K562 (cell line): ENCODE results near the gene NOL4L. TPM values are rescaled to one million over a fixed set of nuclear protein-coding genes. Genes with fewer than 3 reads are reported as not detected.

Experiments
- ATF3 ChIP-seq, 2 experiments: fragments of 450-650 bp in 1 of 2; sonication (generic) in 1 of 2; formaldehyde crosslinking in 1 of 2; IDR thresholded peaks in 1 of 2; conservative IDR thresholded peaks in 1 of 2; 2 replicates each; pipeline versions ENCODE4 v1.6.1 to v1.8.1; 2016 to 2023; ENCODE audit warnings: mild to moderate bottlenecking in 2 of 2, moderate library complexity in 2 of 2, inconsistent platforms in 1 of 2, missing genetic modification reagents in 1 of 2
- FIP1L1 ChIP-seq: fragments of 200-400 bp; formaldehyde crosslinking; IDR thresholded peaks from 2 replicates; pipeline ENCODE4 v1.6.1; 2018; ENCODE audit warnings: mild to moderate bottlenecking, low read depth, low read length; ENCODE audit not compliant: poor library complexity, severe bottlenecking
- FOXA3 ChIP-seq, 2 experiments: fragments of 450-650 bp in 1 of 2; sonication (generic) in 1 of 2; formaldehyde crosslinking; IDR thresholded peaks in 1 of 2; conservative IDR thresholded peaks in 1 of 2; 2 replicates each; pipeline versions ENCODE4 v1.4.0 to v1.8.0; 2020 to 2022; ENCODE audit warnings: mild to moderate bottlenecking in 2 of 2, missing genetic modification reagents in 1 of 2
- KDM5B ChIP-seq: fragments of 200-600 bp; sonication (generic); IDR thresholded peaks from 2 replicates; pipeline ENCODE4 v1.6.1; 2012; ENCODE audit warnings: low read depth, mild to moderate bottlenecking, moderate library complexity, low read length, control low read depth, inconsistent platforms; ENCODE audit not compliant: insufficient replicate concordance
- NCOA1 ChIP-seq: fragments of 450-650 bp; IDR thresholded peaks from 2 replicates; pipeline ENCODE4 v1.6.1; 2016; ENCODE audit warnings: low read depth
- NR0B1 ChIP-seq: fragments of 450-650 bp; IDR thresholded peaks from one replicate; pipeline ENCODE4 v1.6.1; 2018; ENCODE audit warnings: mild to moderate bottlenecking, moderate library complexity; ENCODE audit not compliant: partially characterized antibody
- NR1H2 ChIP-seq: sonication (generic); formaldehyde crosslinking; IDR thresholded peaks from 2 replicates; pipeline ENCODE4 v1.4.0; 2020; ENCODE audit warnings: mild to moderate bottlenecking, missing genetic modification reagents
- NR3C1 ChIP-seq: sonication (generic); formaldehyde crosslinking; IDR thresholded peaks from 2 replicates; pipeline ENCODE4 v1.8.1; 2022; ENCODE audit warnings: missing genetic modification reagents
- PATZ1 ChIP-seq: fragments of 250-450 bp; sonication (Bioruptor Pico); IDR thresholded peaks from 2 replicates; pipeline ENCODE4 v1.5.0; 2020; ENCODE audit warnings: mild to moderate bottlenecking, borderline replicate concordance
- TCF7 ChIP-seq: sonication (generic); IDR thresholded peaks from 2 replicates; pipeline ENCODE4 v1.6.1; 2016; ENCODE audit warnings: antibody characterized with exemption, borderline replicate concordance
- U2AF1 ChIP-seq: fragments of 200-400 bp; formaldehyde crosslinking; optimal IDR thresholded peaks from 2 replicates; pipeline ENCODE3; 2017; ENCODE audit warnings: mild to moderate bottlenecking, low read depth, low read length, moderate library complexity
- USF2 ChIP-seq: sonication (generic); formaldehyde crosslinking; IDR thresholded peaks from 2 replicates; pipeline ENCODE4 v1.5.0; 2020; ENCODE audit warnings: missing genetic modification reagents
- ZFP30 ChIP-seq: fragments of 250-450 bp; sonication (Bioruptor Pico); IDR thresholded peaks from 2 replicates; pipeline ENCODE4 v1.8.0; 2022; ENCODE audit warnings: moderate library complexity, mild to moderate bottlenecking, inconsistent platforms, borderline replicate concordance
- ZMIZ1 ChIP-seq, 2 experiments: fragments of 150-350 bp in 1 of 2; IDR thresholded peaks; 2 replicates each; pipeline ENCODE4 v1.6.1; 2012 to 2016; ENCODE audit warnings: low read depth in 2 of 2, low read length in 2 of 2, mild to moderate bottlenecking in 1 of 2, moderate library complexity in 1 of 2
- ZNF232 ChIP-seq: sonication (generic); formaldehyde crosslinking; IDR thresholded peaks from 2 replicates; pipeline ENCODE4 v1.8.0; 2022; ENCODE audit warnings: mild to moderate bottlenecking, missing genetic modification reagents
- polyA plus RNA-seq, 8 experiments: library from polyadenylated mRNA; depleted of rRNA in 4 of 8; stranded (reverse) in 5 of 8; unstranded in 3 of 8; fragments of >200 nt; fragmentation: Nextera tagmentation in 2 of 8; fragmentation: Illumina TruSeq in 1 of 8; extraction: Ambion mirVana in 2 of 8; extraction: Trizol in 1 of 8; gene quantifications; 2 replicates each; pipeline versions ENCODE4 v1.2.1 to v1.2.3, GENCODE V29; 2011 to 2014; ENCODE audit warnings: inconsistent platforms in 1 of 8, missing spikeins in 1 of 8
- total RNA-seq, 7 experiments: library from RNA; depleted of rRNA in 6 of 7; stranded (reverse); fragments of >200 nt in 6 of 7; fragmentation: Illumina TruSeq in 2 of 7; extraction: Trizol in 2 of 7; gene quantifications; 2 replicates each; pipeline versions ENCODE4 v1.2.1 to v1.2.3, GENCODE V29; 2011 to 2021; ENCODE audit warnings: low replicate concordance in 1 of 7

Gene NOL4L
- total and polyA plus RNA-seq, 9 of the 15 experiments (the other 6 are each of a cell fraction or from before 2014, with no cell fraction given) = 5.1 to 36.2 (median 13.6) TPM

GRCh38 chr20:32634041-32634805, 49.1 kb upstream of the NOL4L start (continued):
- TF ChIP-seq KDM5B (peak; percentile 48), NR0B1 (no peak), ZFP30 (no peak), NR1H2 (CRISPR knock-in tag) (no peak), U2AF1 (no peak), ATF3 (IDR thresholded peaks at IDR 0.05) (peak; percentile 72; the same call in 1 of the 2 replicates), ATF3 (CRISPR knock-in tag; conservative IDR thresholded peaks at IDR 0.05) (no peak), NR3C1 (CRISPR knock-in tag) (no peak), USF2 (CRISPR knock-in tag) (no peak), FOXA3 (CRISPR knock-in tag; conservative IDR thresholded peaks at IDR 0.05 in 1 of 2, IDR thresholded peaks at IDR 0.05 in 1 of 2) (peak in 1 of 2 experiments; percentile 22; a peak in 1 of 4 replicates), NCOA1 (no peak), PATZ1 (no peak), FIP1L1 (no peak), ZNF232 (CRISPR knock-in tag) (no peak), ZMIZ1 (IDR thresholded peaks at IDR 0.05; ENCODE audit: low read depth in 2 of 2, low read length in 2 of 2) (no peak), TCF7 (no peak)
